Endothelial cell (in vitro differentiated cells): ENCODE measurements around the gene PLIN4. TPM values are rescaled to one million over a fixed set of nuclear protein-coding genes. Genes with fewer than 3 reads are reported as not detected.

Source experiments
- total RNA-seq: library from RNA; stranded (reverse); fragmentation: NEBNext Ultra II Directional; extraction: Animal tissue kit (Norgen Biotek cat#: 25700); gene quantifications from one replicate; pipeline ENCODE4 v1.2.1, GENCODE V29; 2021; ENCODE audit not compliant: unreplicated experiment

The PLIN4 gene
- total RNA-seq, 1 donor from 2014 or later: 0.13 TPM

Other genes starting within 250 kb of the PLIN4 start
- 0.90 TPM for gene SHD, start 239.2 kb downstream of the PLIN4 start, total RNA-seq
- gene TMIGD2, start 216.1 kb downstream of the PLIN4 start, total RNA-seq: not detected
- 19.0 TPM for gene FSD1, start 213.9 kb downstream of the PLIN4 start, total RNA-seq
- 66.2 TPM for gene STAP2, start 179.7 kb downstream of the PLIN4 start, total RNA-seq
- gene MPND, start 174.9 kb downstream of the PLIN4 start, total RNA-seq: 18.3 TPM
- gene SH3GL1, start 117.9 kb downstream of the PLIN4 start, total RNA-seq: 128 TPM
- 29.8 TPM for gene CHAF1A, start 115.8 kb downstream of the PLIN4 start, total RNA-seq
- 45.7 TPM for gene UBXN6, start 60.7 kb downstream of the PLIN4 start, total RNA-seq
- gene HDGFL2, start 46.2 kb downstream of the PLIN4 start, total RNA-seq: 107 TPM
- 0.64 TPM for gene PLIN5, start 16.7 kb upstream of the PLIN4 start, total RNA-seq
- 2.2 TPM for gene LRG1, start 21.6 kb upstream of the PLIN4 start, total RNA-seq
- 43.7 TPM for gene SEMA6B, start 41.2 kb upstream of the PLIN4 start, total RNA-seq
- 60.1 TPM for gene TNFAIP8L1, start 121.0 kb upstream of the PLIN4 start, total RNA-seq
- 112 TPM for gene MYDGF, start 151.9 kb upstream of the PLIN4 start, total RNA-seq
- gene DPP9, start 205.4 kb upstream of the PLIN4 start, total RNA-seq: 63.3 TPM